Measurements from ENCODE around the gene LHFPL6. TPM values are rescaled to one million over a fixed set of nuclear protein-coding genes. Genes with fewer than 3 reads are reported as not detected.

Gene LHFPL6
- polyA plus RNA-seq, 3 donors = 39.0 to 42.8 (median 40.2) TPM

GRCh38 chr13:39322836-39323585, 280.0 kb downstream of the LHFPL6 start:
- no peak for DNase-seq (ENCODE audit: low read depth in 3 of 3, low spot score in 2 of 3)

GRCh38 chr13:39321574-39321973, 281.4 kb downstream of the LHFPL6 start:
- no peak for DNase-seq (ENCODE audit: low read depth in 3 of 3, low spot score in 2 of 3)

- DNase-seq (ENCODE audit: low read depth in 3 of 3, low spot score in 2 of 3) = no peak
These were observed 284.8 kb downstream of the LHFPL6 start for GRCh38 chr13:39318161-39318560.

GRCh38 chr13:39317291-39317690, 285.7 kb downstream of the LHFPL6 start:
- no peak for DNase-seq (ENCODE audit: low read depth in 3 of 3, low spot score in 2 of 3)

GRCh38 chr13:39315796-39316195, 287.2 kb downstream of the LHFPL6 start:
- DNase-seq (ENCODE audit: low read depth in 3 of 3, low spot score in 2 of 3) = no peak

- no peak for DNase-seq (ENCODE audit: low read depth in 3 of 3, low spot score in 2 of 3)
These were observed 289.3 kb downstream of the LHFPL6 start for GRCh38 chr13:39313721-39314120.

- DNase-seq (ENCODE audit: low read depth in 3 of 3, low spot score in 2 of 3) = no peak
These were observed 290.4 kb downstream of the LHFPL6 start for GRCh38 chr13:39312596-39312995.

- DNase-seq (ENCODE audit: low read depth in 3 of 3, low spot score in 2 of 3) = no peak
These were observed 291.4 kb downstream of the LHFPL6 start for GRCh38 chr13:39311619-39312018.

- no peak for DNase-seq (ENCODE audit: low read depth in 3 of 3, low spot score in 2 of 3)
These were observed 292.0 kb downstream of the LHFPL6 start for GRCh38 chr13:39310961-39311360.

GRCh38 chr13:39306639-39307589, 296.1 kb downstream of the LHFPL6 start:
- no peak for DNase-seq (ENCODE audit: low read depth in 3 of 3, low spot score in 2 of 3)

- no peak for DNase-seq (ENCODE audit: low read depth in 3 of 3, low spot score in 2 of 3)
These were observed 300.2 kb downstream of the LHFPL6 start for GRCh38 chr13:39302820-39303219.

- no peak for DNase-seq (ENCODE audit: low read depth in 3 of 3, low spot score in 2 of 3)
These were observed 304.0 kb downstream of the LHFPL6 start for GRCh38 chr13:39298951-39299350.

- no peak for DNase-seq (ENCODE audit: low read depth in 3 of 3, low spot score in 2 of 3)
These were observed 305.3 kb downstream of the LHFPL6 start for GRCh38 chr13:39297664-39298171.

- no peak for DNase-seq (ENCODE audit: low read depth in 3 of 3, low spot score in 2 of 3)
These were observed 306.0 kb downstream of the LHFPL6 start for GRCh38 chr13:39297023-39297422.

- no peak for DNase-seq (ENCODE audit: low read depth in 3 of 3, low spot score in 2 of 3)
These were observed 306.8 kb downstream of the LHFPL6 start for GRCh38 chr13:39296193-39296592.

Other genes starting within 250 kb of the LHFPL6 start
- 10 to 100 TPM; 36.3 to 39.4 (median 36.8) TPM for gene COG6, start 52.5 kb upstream of the LHFPL6 start, polyA plus RNA-seq (ENCODE audit: insufficient read length in 3 of 3)